GM19395 (cell line): Measurements from ENCODE around the gene CLCN3.
"Not testable (repeated sequence)": the region's sequence is repeated elsewhere in the genome, so short reads cannot be mapped to it uniquely, and the experiment has no call there.

ENCODE experiments used
- ATAC-seq: cut with Tn5 transposase; IDR thresholded peaks from one replicate; pipeline ENCODE4 v1.9.1; 2021; ENCODE audit warnings: mild to moderate bottlenecking, moderate library complexity; ENCODE audit not compliant: unreplicated experiment

The CLCN3 gene

DNA sequence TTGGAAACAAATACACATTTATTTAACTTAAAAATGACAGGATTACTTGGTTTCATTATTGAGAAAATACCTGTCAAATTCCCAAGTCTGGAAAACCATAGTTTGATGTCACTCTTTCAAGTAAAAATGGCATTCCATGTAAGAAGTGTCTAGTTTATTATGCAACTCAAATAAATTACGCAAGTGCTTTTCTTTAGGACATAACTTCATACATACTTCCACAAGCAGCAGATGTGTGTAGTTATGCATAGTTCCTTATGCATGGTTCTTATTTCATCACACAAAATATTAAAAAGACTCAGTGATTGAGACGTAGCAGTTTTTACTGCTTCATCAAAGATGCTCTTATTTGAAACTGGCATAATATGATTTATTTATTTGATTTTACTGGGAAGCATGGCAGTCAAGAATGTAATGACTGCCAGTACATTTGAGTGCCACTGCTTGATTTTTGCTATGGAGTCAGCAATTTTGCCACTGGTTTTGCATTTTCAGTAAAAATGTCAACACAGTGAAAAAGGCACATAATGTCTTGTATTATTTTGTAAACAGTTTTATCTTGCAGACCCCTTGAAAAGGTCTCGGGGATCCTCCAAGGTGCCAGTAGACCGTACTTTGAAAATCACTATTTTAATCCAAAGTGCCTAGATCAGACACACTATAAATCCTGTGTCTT, 62.1 kb downstream of the CLCN3 start:
- no peak for ATAC-seq

- ATAC-seq = no peak
Observed at GRCh38 chr4:169689681-169690080, 69.3 kb downstream of the CLCN3 start.

- ATAC-seq = no peak
Observed at GRCh38 chr4:169690787-169691186, 70.4 kb downstream of the CLCN3 start.

DNA sequence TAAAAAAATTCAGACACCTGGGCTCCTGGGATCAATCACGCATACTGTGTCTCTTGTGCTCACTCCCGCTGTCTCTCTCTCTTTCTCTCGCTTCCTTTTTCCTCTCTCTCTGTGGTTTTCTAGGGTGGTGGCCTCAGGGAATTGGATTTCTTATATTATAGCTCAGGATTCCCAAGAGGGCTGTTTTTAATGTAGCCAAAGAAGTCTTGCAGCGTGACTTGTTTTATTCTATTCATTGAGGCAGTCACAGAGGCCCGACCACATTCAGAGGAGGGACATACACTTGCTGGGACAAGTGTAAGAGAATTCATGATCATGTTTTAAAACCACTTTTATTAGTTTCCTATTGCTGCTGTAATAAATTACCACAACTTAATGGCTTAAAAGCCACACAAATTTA, 78.0 kb downstream of the CLCN3 start:
- ATAC-seq = no peak

DNA sequence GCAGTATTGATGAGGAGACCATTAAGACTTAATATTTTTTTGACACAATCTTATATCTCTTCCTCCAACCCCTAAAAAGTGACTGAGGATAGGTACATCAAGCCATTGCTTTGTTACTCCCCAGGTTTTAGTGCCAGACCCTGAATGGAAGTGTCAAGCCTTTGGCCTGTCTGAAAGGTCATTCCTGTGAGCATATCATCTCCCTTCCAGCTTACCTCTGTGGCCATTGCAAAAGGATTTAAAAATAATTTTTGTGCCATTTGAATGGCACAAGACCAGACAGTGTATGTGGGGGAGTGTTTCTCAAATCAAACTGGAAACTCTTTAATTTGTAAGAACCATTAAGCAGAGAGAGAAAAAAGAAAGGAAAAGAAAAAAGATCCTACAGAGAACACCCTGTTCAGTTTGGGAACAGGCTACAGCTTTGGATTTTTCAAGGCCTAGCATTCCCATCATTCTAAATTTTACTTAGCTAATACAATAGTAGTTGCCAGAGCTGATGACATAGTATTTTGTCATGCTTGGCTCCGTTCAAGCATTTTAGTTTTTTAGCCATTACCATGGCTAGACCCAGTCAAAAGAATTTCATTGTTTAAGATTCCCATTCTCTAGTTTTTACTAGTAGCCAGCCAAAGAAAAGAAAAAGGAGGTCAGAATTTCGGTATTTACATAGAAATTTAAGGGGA, 87.7 kb downstream of the CLCN3 start:
- ATAC-seq = no peak

DNA sequence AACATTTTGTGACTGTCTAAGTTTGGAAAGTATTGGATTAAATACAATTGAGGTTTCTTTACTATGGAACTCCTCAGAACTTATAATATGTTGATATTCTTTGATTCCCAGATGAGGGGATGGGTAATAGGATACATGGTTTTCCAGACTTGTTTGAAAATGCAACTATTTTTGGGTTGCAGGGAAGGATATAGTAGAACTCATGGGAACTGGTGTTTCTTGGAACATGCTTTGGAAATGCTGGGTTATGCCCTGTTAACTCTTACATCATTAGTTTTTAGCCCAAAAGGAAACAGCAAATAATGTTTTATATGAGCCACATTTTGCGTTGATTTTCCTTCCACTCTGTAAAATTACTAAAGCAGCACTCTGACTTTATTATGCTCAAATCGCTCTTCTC, 95.4 kb downstream of the CLCN3 start:
- ATAC-seq = no peak

DNA sequence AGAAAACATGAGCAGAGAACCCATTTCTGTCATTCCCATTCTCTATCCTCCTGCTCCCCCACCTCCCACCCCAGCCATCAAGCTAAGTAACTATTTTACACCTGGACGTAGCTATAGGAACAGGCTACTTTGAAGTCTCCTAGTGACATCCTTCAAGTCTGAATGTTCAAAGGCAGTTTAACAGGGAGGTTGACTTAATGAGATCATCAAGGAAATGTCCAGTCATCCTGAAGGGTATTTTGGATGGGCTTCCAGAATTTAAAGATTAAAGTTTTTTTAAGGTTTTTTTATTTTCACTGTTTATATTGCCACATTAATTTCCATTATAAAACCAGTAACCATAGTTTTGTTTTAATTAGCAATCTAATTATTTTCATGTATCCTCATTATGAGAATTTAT, 96.3 kb downstream of the CLCN3 start:
- no peak for ATAC-seq

- no peak for ATAC-seq
Observed at GRCh38 chr4:169720529-169720928, 100.2 kb downstream of the CLCN3 start.

GRCh38 chr4:169723207-169723965, 103.0 kb downstream of the CLCN3 start:
- no peak for ATAC-seq

DNA sequence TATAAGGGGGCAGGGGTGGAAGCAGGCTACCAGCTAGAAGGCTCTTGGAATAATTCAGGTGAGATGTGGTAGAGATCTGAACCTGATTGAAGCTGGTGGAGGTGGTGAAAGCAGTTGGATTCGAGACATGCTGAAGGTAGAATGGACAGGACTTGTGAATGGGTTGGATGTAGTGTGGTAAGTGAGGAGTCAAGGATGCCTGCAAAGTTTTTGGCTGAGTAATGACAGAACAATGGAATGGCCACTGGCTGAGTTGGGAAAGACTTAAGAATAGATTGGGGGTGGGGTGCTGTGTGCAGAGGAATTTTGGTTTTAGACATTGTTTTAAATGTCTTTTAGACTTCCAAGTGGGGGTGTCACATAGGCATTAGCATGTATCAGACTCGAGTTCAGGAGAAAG, 103.9 kb downstream of the CLCN3 start:
- ATAC-seq = no peak

DNA sequence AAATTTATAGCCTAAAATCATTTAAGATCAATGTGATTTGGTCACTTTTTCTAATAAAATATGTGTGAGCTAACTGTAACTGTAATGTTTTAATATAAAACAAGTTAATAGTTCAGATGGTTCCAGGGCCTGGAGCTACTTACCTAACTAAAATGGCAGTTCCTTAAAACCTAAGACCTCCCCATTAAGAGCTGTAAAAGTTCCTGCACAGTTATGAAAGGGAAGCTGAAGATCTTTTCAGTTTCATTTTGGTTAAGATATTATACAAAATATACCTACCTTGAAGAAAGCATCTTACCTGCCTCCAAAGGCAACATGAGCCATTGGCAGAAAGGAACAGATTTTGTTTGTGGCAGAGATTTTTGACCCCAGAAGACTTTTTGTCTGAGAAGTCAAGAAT, 107.2 kb downstream of the CLCN3 start:
- ATAC-seq = peak; percentile 58

- ATAC-seq = no peak
Observed at GRCh38 chr4:169730564-169730963, 110.2 kb downstream of the CLCN3 start.

DNA sequence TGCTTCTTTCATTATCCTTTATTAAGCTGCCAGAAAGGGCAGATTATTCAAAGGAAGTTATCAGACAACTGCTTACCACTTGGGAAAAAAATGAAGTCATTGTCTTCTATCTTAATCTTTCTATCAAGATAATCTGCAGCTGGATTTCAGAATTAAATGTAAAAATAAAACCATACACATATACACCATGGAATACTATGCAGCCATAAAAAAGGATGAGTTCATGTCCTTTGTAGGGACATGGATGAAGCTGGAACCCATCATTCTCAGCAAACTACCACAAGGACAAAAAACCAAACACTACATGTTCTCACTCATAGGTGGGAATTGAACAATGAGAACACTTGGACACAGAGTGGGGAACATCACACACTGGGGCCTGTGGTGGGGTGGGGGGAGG, 118.2 kb downstream of the CLCN3 start:
- not testable (repeated sequence) for ATAC-seq

GRCh38 chr4:169741569-169741968, 121.2 kb downstream of the CLCN3 start:
- ATAC-seq = no peak

GRCh38 chr4:169744601-169745000, 124.2 kb downstream of the CLCN3 start:
- ATAC-seq = no peak

GRCh38 chr4:169745291-169745690, 124.9 kb downstream of the CLCN3 start:
- no peak for ATAC-seq

GRCh38 chr4:169756971-169757574, 136.7 kb downstream of the CLCN3 start:
- ATAC-seq = peak; percentile 37

- ATAC-seq = peak; percentile 94
Observed at GRCh38 chr4:169757575-169758184, 137.3 kb downstream of the CLCN3 start, which contains the start of gene HPF1. HPF1 (minus strand) TSS chr4:169757944; CDS start chr4:169757877, 67 bp downstream.

DNA sequence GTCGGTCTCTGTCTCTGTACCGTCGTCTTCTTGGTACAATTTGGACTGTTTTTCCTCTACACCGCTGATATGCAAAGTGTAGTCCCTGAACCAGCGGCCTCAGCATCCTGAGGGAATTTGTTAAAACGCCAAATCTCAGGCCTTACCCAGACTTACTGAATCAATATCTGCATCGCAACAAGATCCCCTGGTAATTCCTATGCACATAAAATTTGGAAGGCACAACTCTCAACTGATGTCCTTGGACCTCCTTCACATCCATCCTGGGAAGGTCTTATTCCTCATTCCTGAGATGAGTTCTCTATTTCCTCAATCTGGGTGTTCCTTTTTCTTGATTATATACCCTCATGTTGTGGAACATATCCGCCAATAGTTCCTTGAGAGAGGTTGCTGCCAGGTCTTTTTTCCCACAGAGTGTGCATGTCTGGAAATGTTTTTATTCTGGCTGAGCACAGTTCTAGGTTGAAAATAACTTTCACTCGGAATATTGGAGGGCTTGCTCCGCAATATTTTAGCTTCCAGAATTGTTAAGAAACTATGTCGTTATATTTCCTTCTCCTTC, 138.1 kb downstream of the CLCN3 start:
- ATAC-seq = no peak

- ATAC-seq = no peak
Observed at GRCh38 chr4:169761846-169762245, 141.5 kb downstream of the CLCN3 start.

GRCh38 chr4:169765835-169766234, 145.5 kb downstream of the CLCN3 start:
- no peak for ATAC-seq
